ENCODE results near the gene CCDC28B.
"Not testable (repeated sequence)": the region's sequence is repeated elsewhere in the genome, so short reads cannot be mapped to it uniquely, and the experiment has no call there.

The CCDC28B gene

GRCh38 chr1:32200226-32201010 lies at the start of gene CCDC28B:
Gene CCDC28B (plus strand): TSS chr1:32200595. CDS start chr1:32201936, 1,341 bp downstream.
- H3K27me3 ChIP-seq (ENCODE audit: control insufficient read depth, insufficient read depth, low read length) = peaks cover 9% of the 10 kb centered on the region
- peak within 1 kb of the TSS; percentile 73 for H3K27ac ChIP-seq (ENCODE audit: low read depth, low read length)
- no peak within 1 kb of the TSS; the same call in 1 of the 2 replicates for H3K9ac ChIP-seq (ENCODE audit: low read depth, low read length)
- H3K4me1 ChIP-seq (ENCODE audit: control insufficient read depth, insufficient read depth, low read length) = peaks cover 26% of the 10 kb centered on the region
- no peaks in the 10 kb centered on the region for H3K9me3 ChIP-seq (ENCODE audit: control insufficient read depth, insufficient read depth, low read length)
- H3K4me3 ChIP-seq (ENCODE audit: low read depth, low read length) = peak within 1 kb of the TSS; percentile 72
- H3K36me3 ChIP-seq (ENCODE audit: control insufficient read depth, insufficient read depth, low read length) = peaks cover 31% of the 10 kb centered on the region

- Histone ChIP-seq H3K27ac (ENCODE audit: low read depth, low read length) (no peak overlapping the region), H3K27me3 (ENCODE audit: control insufficient read depth, insufficient read depth, low read length) (no peaks in the 10 kb centered on the region), H3K4me1 (ENCODE audit: control insufficient read depth, insufficient read depth, low read length) (no peaks in the 10 kb centered on the region), H3K36me3 (ENCODE audit: control insufficient read depth, insufficient read depth, low read length) (peaks cover 9% of the 10 kb centered on the region; the same call in 1 of the 2 replicates), H3K4me3 (ENCODE audit: low read depth, low read length) (no peak overlapping the region), H3K9ac (ENCODE audit: low read depth, low read length) (no peak overlapping the region), H3K9me3 (ENCODE audit: control insufficient read depth, insufficient read depth, low read length) (no peaks in the 10 kb centered on the region)
These were observed 49.5 kb upstream of the CCDC28B start for GRCh38 chr1:32150847-32151246.

GRCh38 chr1:32151319-32151787 lies 49.0 kb upstream of the CCDC28B start:
- H3K27me3 ChIP-seq (ENCODE audit: control insufficient read depth, insufficient read depth, low read length) = no peaks in the 10 kb centered on the region
- no peak overlapping the region for H3K27ac ChIP-seq (ENCODE audit: low read depth, low read length)
- H3K4me3 ChIP-seq (ENCODE audit: low read depth, low read length) = no peak overlapping the region
- H3K9ac ChIP-seq (ENCODE audit: low read depth, low read length) = no peak overlapping the region
- H3K9me3 ChIP-seq (ENCODE audit: control insufficient read depth, insufficient read depth, low read length) = no peaks in the 10 kb centered on the region
- H3K36me3 ChIP-seq (ENCODE audit: control insufficient read depth, insufficient read depth, low read length) = peaks cover 14% of the 10 kb centered on the region
- no peaks in the 10 kb centered on the region for H3K4me1 ChIP-seq (ENCODE audit: control insufficient read depth, insufficient read depth, low read length)

DNA sequence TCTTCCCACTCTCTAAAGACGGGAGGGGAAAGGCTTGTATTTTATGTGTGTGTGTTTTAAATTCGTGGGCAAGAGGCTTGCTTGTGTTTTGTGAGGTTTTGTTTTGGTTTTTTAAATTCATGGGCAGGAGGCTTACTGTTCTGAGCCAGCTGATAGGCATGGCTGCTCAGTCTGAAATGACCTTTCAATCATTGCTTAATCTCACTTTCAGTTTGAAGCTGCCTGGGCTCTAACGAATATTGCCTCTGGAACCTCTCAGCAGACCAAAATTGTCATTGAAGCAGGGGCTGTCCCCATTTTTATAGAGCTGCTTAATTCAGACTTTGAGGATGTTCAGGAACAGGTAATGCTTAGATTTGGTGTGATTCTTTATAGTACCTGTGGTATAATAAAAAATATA lies 41.2 kb upstream of the CCDC28B start:
- H3K9me3 ChIP-seq (ENCODE audit: control insufficient read depth, insufficient read depth, low read length) = no peaks in the 10 kb centered on the region
- no peak overlapping the region for H3K4me3 ChIP-seq (ENCODE audit: low read depth, low read length)
- H3K9ac ChIP-seq (ENCODE audit: low read depth, low read length) = no peak overlapping the region
- peaks cover 85% of the 10 kb centered on the region for H3K36me3 ChIP-seq (ENCODE audit: control insufficient read depth, insufficient read depth, low read length)
- H3K27ac ChIP-seq (ENCODE audit: low read depth, low read length) = no peak overlapping the region
- H3K4me1 ChIP-seq (ENCODE audit: control insufficient read depth, insufficient read depth, low read length) = no peaks in the 10 kb centered on the region
- H3K27me3 ChIP-seq (ENCODE audit: control insufficient read depth, insufficient read depth, low read length) = no peaks in the 10 kb centered on the region

- no peak overlapping the region for H3K4me3 ChIP-seq (ENCODE audit: low read depth, low read length)
- no peak overlapping the region for H3K27ac ChIP-seq (ENCODE audit: low read depth, low read length)
- H3K4me1 ChIP-seq (ENCODE audit: control insufficient read depth, insufficient read depth, low read length) = no peaks in the 10 kb centered on the region
- no peaks in the 10 kb centered on the region for H3K9me3 ChIP-seq (ENCODE audit: control insufficient read depth, insufficient read depth, low read length)
- peaks cover 84% of the 10 kb centered on the region for H3K36me3 ChIP-seq (ENCODE audit: control insufficient read depth, insufficient read depth, low read length)
- no peaks in the 10 kb centered on the region for H3K27me3 ChIP-seq (ENCODE audit: control insufficient read depth, insufficient read depth, low read length)
- no peak overlapping the region for H3K9ac ChIP-seq (ENCODE audit: low read depth, low read length)
These were observed 37.0 kb upstream of the CCDC28B start for GRCh38 chr1:32163405-32163804.

DNA sequence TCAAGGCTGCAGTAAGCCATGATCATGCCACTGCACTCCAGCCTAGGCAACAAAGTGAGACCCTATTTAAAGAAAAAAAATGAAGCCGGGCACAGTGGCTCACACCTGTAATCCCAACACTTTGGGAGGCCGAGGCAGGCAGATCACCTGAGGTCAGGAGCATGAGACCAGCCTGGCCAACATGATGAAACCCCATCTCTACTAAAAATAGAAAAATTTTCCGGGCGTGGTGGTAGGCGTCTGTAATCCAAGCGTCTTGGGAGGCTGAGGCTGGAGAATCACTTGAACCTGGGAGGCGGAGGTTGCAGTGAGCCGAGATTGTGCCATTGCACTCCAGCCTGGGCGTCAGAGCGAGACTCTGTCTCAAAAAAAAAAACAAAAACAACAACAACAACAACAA lies 34.8 kb upstream of the CCDC28B start:
- H3K9me3 ChIP-seq (ENCODE audit: control insufficient read depth, insufficient read depth, low read length); H3K4me3 ChIP-seq (ENCODE audit: low read depth, low read length); H3K27ac ChIP-seq (ENCODE audit: low read depth, low read length); H3K27me3 ChIP-seq (ENCODE audit: control insufficient read depth, insufficient read depth, low read length); H3K9ac ChIP-seq (ENCODE audit: low read depth, low read length); H3K4me1 ChIP-seq (ENCODE audit: control insufficient read depth, insufficient read depth, low read length): not testable (repeated sequence)
- peaks cover 81% of the 10 kb centered on the region for H3K36me3 ChIP-seq (ENCODE audit: control insufficient read depth, insufficient read depth, low read length)

DNA sequence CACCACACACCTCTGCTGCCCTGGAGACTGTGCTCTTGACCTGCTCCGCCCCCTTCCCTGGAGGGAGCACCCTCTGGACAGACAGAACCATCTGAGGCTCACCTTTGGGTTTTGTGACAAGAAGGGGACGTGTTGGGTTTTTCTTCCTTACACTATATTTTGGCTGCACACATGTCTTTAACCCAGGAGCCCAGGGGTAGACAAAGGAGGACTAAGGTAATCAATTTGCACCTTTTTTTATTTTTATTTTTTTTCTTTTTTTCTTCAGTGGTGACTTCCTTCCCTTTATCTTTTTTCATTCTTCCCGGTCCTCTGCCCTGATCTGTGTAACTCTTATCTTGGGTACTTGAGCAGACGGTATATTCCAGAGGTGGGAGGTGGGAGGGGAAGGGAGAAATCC lies 29.4 kb upstream of the CCDC28B start:
- H3K27ac ChIP-seq (ENCODE audit: low read depth, low read length) = no peak overlapping the region
- H3K9me3 ChIP-seq (ENCODE audit: control insufficient read depth, insufficient read depth, low read length) = no peaks in the 10 kb centered on the region
- H3K36me3 ChIP-seq (ENCODE audit: control insufficient read depth, insufficient read depth, low read length) = peaks cover 81% of the 10 kb centered on the region

GRCh38 chr1:32172621-32173245 lies 27.7 kb upstream of the CCDC28B start:
- H3K27ac ChIP-seq (ENCODE audit: low read depth, low read length) = no peak overlapping the region
- H3K4me1 ChIP-seq (ENCODE audit: control insufficient read depth, insufficient read depth, low read length) = no peaks in the 10 kb centered on the region
- no peak overlapping the region for H3K9ac ChIP-seq (ENCODE audit: low read depth, low read length)
- H3K36me3 ChIP-seq (ENCODE audit: control insufficient read depth, insufficient read depth, low read length) = peaks cover 68% of the 10 kb centered on the region
- H3K9me3 ChIP-seq (ENCODE audit: control insufficient read depth, insufficient read depth, low read length) = no peaks in the 10 kb centered on the region
- no peak overlapping the region for H3K4me3 ChIP-seq (ENCODE audit: low read depth, low read length)
- H3K27me3 ChIP-seq (ENCODE audit: control insufficient read depth, insufficient read depth, low read length) = no peaks in the 10 kb centered on the region

More for the DNA sequence above, 29.4 kb upstream of the CCDC28B start:
- Histone ChIP-seq H3K4me1 (ENCODE audit: control insufficient read depth, insufficient read depth, low read length) (no peaks in the 10 kb centered on the region), H3K4me3 (ENCODE audit: low read depth, low read length) (no peak overlapping the region), H3K9ac (ENCODE audit: low read depth, low read length) (no peak overlapping the region), H3K27me3 (ENCODE audit: control insufficient read depth, insufficient read depth, low read length) (no peaks in the 10 kb centered on the region)

- peaks cover 19% of the 10 kb centered on the region for H3K4me1 ChIP-seq (ENCODE audit: control insufficient read depth, insufficient read depth, low read length)
- H3K9me3 ChIP-seq (ENCODE audit: control insufficient read depth, insufficient read depth, low read length) = no peaks in the 10 kb centered on the region
- H3K36me3 ChIP-seq (ENCODE audit: control insufficient read depth, insufficient read depth, low read length) = peaks cover 39% of the 10 kb centered on the region
- no peaks in the 10 kb centered on the region for H3K27me3 ChIP-seq (ENCODE audit: control insufficient read depth, insufficient read depth, low read length)
- no peak overlapping the region for H3K9ac ChIP-seq (ENCODE audit: low read depth, low read length)
- H3K4me3 ChIP-seq (ENCODE audit: low read depth, low read length) = peak overlapping the region; percentile 72
- H3K27ac ChIP-seq (ENCODE audit: low read depth, low read length) = peak overlapping the region; percentile 94
These were observed 21.8 kb upstream of the CCDC28B start for GRCh38 chr1:32178380-32179192.

DNA sequence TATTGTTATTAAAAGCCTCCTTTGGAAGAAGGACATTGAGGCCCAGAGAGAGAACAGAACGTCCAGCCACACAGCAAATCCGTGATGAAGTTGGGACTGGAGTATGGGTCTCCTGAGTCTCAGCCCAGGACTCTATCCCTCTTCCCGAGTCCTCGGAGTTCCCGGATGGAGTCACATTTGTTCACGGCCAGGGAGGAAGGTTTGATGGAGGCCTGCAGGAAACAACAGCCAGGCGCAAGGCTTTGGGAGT lies 21.3 kb upstream of the CCDC28B start:
- H3K27me3 ChIP-seq (ENCODE audit: control insufficient read depth, insufficient read depth, low read length) = no peaks in the 10 kb centered on the region
- H3K4me3 ChIP-seq (ENCODE audit: low read depth, low read length) = peak overlapping the region; percentile 72
- peak overlapping the region; percentile 94 for H3K27ac ChIP-seq (ENCODE audit: low read depth, low read length)
- H3K9ac ChIP-seq (ENCODE audit: low read depth, low read length) = peak overlapping the region; percentile 46
- H3K4me1 ChIP-seq (ENCODE audit: control insufficient read depth, insufficient read depth, low read length) = peaks cover 19% of the 10 kb centered on the region
- peaks cover 40% of the 10 kb centered on the region for H3K36me3 ChIP-seq (ENCODE audit: control insufficient read depth, insufficient read depth, low read length)
- H3K9me3 ChIP-seq (ENCODE audit: control insufficient read depth, insufficient read depth, low read length) = no peaks in the 10 kb centered on the region

All from HUES48 (cell line).